PC-3 (cell line): ENCODE measurements around the gene URB2. TPM values are rescaled to one million over a fixed set of nuclear protein-coding genes. Genes with fewer than 3 reads are reported as not detected.

ENCODE experiments used
- ATAC-seq: fragments of 200-7000 bp; cut with Tn5 transposase; 2 replicates; pipeline ENCODE4 v1.9.1; 2020; ENCODE audit warnings: mild to moderate bottlenecking, moderate library complexity
- BruUV-seq: library from RNA; stranded (reverse); fragments of 400-500 nt; replicated peaks from 2 replicates; lab custom pipeline; 2021; lab: Mats Ljungman, UMichigan
- CTCF ChIA-PET: fragments of 300-600 bp; sonication (Branson Sonifier 250); formaldehyde crosslinking; loops from one replicate; lab custom pipeline; 2022; ENCODE audit warnings: antibody characterized with exemption; lab: Charles Lee
- POLR2A ChIA-PET: fragments of 300-600 bp; sonication (Branson Sonifier 250); formaldehyde crosslinking; loops from one replicate; lab custom pipeline; 2022; ENCODE audit warnings: antibody characterized with exemption; ENCODE audit not compliant: unreplicated experiment; lab: Charles Lee
- DNase-seq: peaks from one replicate; pipeline ENCODE4 v3.0.0-alpha.2; 2015
- H2AFZ ChIP-seq: fragments of 300-600 bp; sonication (generic); 2 replicates; pipeline ENCODE4 v1.6.0; 2016; ENCODE audit warnings: antibody characterized with exemption, low read length
- H3F3A ChIP-seq: fragments of 300-600 bp; sonication (generic); one replicate; pipeline ENCODE4 v1.6.0; 2017; ENCODE audit warnings: antibody characterized with exemption, low read length, control low read depth, mild to moderate bottlenecking; ENCODE audit not compliant: unreplicated experiment
- H3K27ac ChIP-seq: fragments of 300-600 bp; sonication (generic); 2 replicates; pipeline ENCODE4 v1.5.1; 2016; ENCODE audit warnings: mild to moderate bottlenecking, low read length
- H3K27me3 ChIP-seq: fragments of 300-600 bp; sonication (generic); 2 replicates; pipeline ENCODE4 v1.6.1; 2016; ENCODE audit warnings: low read length, mixed read lengths
- H3K36me3 ChIP-seq: fragments of 300-600 bp; sonication (generic); 2 replicates; pipeline ENCODE4 v1.6.1; 2016; ENCODE audit warnings: low read depth, mixed run types, low read length, mixed read lengths
- H3K4me1 ChIP-seq: fragments of 300-600 bp; sonication (generic); 2 replicates; pipeline ENCODE4 v1.5.1; 2016; ENCODE audit warnings: low read length; ENCODE audit not compliant: insufficient read depth
- H3K4me2 ChIP-seq: fragments of 300-600 bp; sonication (generic); 2 replicates; pipeline ENCODE4 v1.6.0; 2016; ENCODE audit warnings: low read length
- H3K4me3 ChIP-seq: fragments of 300-600 bp; sonication (generic); 2 replicates; pipeline ENCODE4 v1.5.1; 2016; ENCODE audit warnings: mild to moderate bottlenecking, low read length, mixed read lengths
- H3K79me2 ChIP-seq: fragments of 300-600 bp; sonication (generic); 2 replicates; pipeline ENCODE4 v1.6.1; 2017; ENCODE audit warnings: low read length, mixed read lengths
- H3K9ac ChIP-seq: fragments of 300-600 bp; sonication (generic); 2 replicates; pipeline ENCODE4 v1.6.0; 2016; ENCODE audit warnings: mild to moderate bottlenecking, low read length
- H3K9me2 ChIP-seq: fragments of 300-600 bp; sonication (generic); replicated peaks from 2 replicates; pipeline ENCODE4 v1.6.1; 2016; ENCODE audit warnings: mixed run types, low read length, mixed read lengths
- H3K9me3 ChIP-seq: fragments of 300-600 bp; sonication (generic); 2 replicates; pipeline ENCODE4 v1.6.1; 2016; ENCODE audit warnings: low read length, mixed read lengths
- H4K20me1 ChIP-seq: fragments of 300-600 bp; sonication (generic); 2 replicates; pipeline ENCODE4 v1.6.1; 2016; ENCODE audit warnings: low read length, mixed read lengths
- EZH2 ChIP-seq: fragments of 300-600 bp; sonication (generic); IDR thresholded peaks from one replicate; pipeline ENCODE4 v1.6.1; 2017; ENCODE audit warnings: antibody characterized with exemption, mild to moderate bottlenecking, low read length; ENCODE audit not compliant: unreplicated experiment
- EZH2phosphoT487 ChIP-seq: fragments of 300-600 bp; sonication (generic); IDR thresholded peaks from 2 replicates; pipeline ENCODE4 v1.6.1; 2018; ENCODE audit warnings: mild to moderate bottlenecking, antibody characterized with exemption, low read length, borderline replicate concordance
- intact Hi-C: fragments of 100-400 bp; cut with micrococcal nuclease; formaldehyde crosslinking; loops from 2 replicates; pipeline ENCODE4 v1.9.0; 2023
- total RNA-seq: library from RNA; depleted of rRNA; stranded (reverse); fragments of >200 nt; gene quantifications from 2 replicates; pipeline ENCODE4 v1.2.3, GENCODE V29; 2014
- TF ChIP-seq, protein P1 (sequence below): fragments of 300-600 bp; sonication (generic); conservative IDR thresholded peaks from 2 replicates; pipeline ENCODE4 v1.5.1; 2017; ENCODE audit warnings: antibody characterized with exemption, low read depth, mild to moderate bottlenecking, low read length

The URB2 gene
- total RNA-seq, 1 experiment from 2014 or later, result 26.2 TPM

DNA sequence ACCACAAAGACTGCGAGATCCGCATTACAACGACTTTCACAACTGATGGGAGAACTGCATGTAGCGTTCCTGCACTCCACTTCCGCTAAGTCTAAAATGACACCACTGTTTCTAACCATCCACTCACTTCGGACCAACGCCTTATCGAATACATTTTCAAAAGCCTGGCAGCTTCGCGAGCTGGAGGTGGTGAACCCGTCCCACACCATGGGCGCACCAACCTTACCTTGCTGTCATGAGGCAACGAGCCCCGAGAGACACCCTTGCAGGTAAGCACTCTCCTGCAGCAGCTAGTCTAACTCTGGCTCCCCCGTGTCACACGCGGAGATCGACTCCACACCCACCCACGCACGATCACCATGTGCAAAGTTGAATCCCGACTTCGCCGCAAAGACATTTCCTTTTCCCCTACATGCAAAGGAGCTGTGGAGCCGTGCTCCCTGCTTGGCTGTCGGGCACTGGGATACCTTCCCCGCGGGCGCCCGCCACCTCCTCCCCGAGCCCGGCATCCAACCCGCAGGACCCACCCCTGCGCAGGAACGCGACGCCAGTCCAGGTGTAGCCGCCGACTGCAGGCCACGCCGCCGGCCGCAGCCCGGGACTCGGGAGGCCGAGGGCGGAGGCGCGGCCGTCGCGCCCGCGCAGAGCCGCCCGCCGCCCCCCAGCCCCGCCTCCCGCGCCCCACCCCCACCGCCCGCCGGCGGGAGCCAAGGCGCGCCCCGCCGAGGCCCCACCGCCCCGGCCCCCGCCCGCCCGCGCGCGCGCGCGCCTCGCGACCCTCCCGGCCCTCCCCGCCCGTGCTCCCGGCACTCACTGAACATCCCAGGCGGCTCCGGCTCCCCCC lies 754 bp upstream of the URB2 start:
- POLR2A ChIA-PET, result interaction anchor here (0.9 kb wide), 1 partner anchor 66 kb away, joined by 3 read pairs; the partner anchor contains the start of gene ABCB10

DNA sequence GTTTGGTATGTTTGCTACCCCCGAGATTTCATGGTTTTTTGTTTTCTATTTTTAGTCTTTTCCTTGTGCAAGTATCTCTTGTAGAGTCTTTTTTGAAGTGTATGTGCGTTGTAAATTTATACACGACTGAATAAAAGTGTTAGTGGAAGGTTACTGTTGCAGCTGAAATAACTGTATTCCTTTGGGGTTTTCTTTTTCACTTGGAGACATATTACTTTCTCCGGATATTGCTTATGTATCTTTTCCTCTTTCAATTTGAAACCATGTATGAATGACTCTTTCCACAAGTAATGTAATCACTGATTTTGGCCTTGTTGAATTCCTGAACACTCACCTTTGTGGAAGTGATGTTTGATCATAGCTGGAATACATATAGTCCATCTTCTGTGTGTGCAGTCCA lies 956 bp downstream of the URB2 start:
- Histone ChIP-seq H3K9ac (peak overlapping the region; percentile 97), H3K27ac (no peak overlapping the region)
- BruUV-seq, result TSS peak; percentile 52

More for the DNA sequence above, 754 bp upstream of the URB2 start:
- H3K79me2 ChIP-seq, result peaks cover 92% of the 10 kb centered on the region
- H3K9me3 ChIP-seq, result no peaks in the 10 kb centered on the region
- peak overlapping the region; percentile 97 for H3K9ac ChIP-seq
- TF ChIP-seq, protein P1, sequence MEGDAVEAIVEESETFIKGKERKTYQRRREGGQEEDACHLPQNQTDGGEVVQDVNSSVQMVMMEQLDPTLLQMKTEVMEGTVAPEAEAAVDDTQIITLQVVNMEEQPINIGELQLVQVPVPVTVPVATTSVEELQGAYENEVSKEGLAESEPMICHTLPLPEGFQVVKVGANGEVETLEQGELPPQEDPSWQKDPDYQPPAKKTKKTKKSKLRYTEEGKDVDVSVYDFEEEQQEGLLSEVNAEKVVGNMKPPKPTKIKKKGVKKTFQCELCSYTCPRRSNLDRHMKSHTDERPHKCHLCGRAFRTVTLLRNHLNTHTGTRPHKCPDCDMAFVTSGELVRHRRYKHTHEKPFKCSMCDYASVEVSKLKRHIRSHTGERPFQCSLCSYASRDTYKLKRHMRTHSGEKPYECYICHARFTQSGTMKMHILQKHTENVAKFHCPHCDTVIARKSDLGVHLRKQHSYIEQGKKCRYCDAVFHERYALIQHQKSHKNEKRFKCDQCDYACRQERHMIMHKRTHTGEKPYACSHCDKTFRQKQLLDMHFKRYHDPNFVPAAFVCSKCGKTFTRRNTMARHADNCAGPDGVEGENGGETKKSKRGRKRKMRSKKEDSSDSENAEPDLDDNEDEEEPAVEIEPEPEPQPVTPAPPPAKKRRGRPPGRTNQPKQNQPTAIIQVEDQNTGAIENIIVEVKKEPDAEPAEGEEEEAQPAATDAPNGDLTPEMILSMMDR, result no peak
- TF ChIP-seq EZH2, result no peak
- H3K9me2 ChIP-seq, result no peaks in the 10 kb centered on the region
- H3K4me2 ChIP-seq, result peak overlapping the region; percentile 90
- peak overlapping the region; percentile 70 for H2AFZ ChIP-seq
- H3K27ac ChIP-seq, result peak overlapping the region; percentile 30
- H3F3A ChIP-seq, result no peaks in the 10 kb centered on the region
- DNase-seq (peak; percentile 70), ATAC-seq (peak; percentile 65)
- H3K36me3 ChIP-seq, result no peaks in the 10 kb centered on the region; the same call in 1 of the 2 replicates
- CTCF ChIA-PET, result interaction anchor here (1.1 kb wide), 1 partner anchor 67 kb away, joined by 4 read pairs; the partner anchor contains the start of gene ABCB10
- peaks cover 26% of the 10 kb centered on the region for H3K4me1 ChIP-seq
- peaks cover 59% of the 10 kb centered on the region for H4K20me1 ChIP-seq
- peak overlapping the region; percentile 99 for H3K4me3 ChIP-seq
- BruUV-seq, result TSS peak; percentile 46
- intact Hi-C loops, result no loop called here
- H3K27me3 ChIP-seq, result no peaks in the 10 kb centered on the region

More for the DNA sequence above, 956 bp downstream of the URB2 start:
- Histone ChIP-seq H3K4me2 (peak overlapping the region; percentile 84), H3K9me3 (no peaks in the 10 kb centered on the region), H4K20me1 (peaks cover 59% of the 10 kb centered on the region), H3K9me2 (no peaks in the 10 kb centered on the region), H2AFZ (peak overlapping the region; percentile 96; the same call in 1 of the 2 replicates), H3F3A (no peaks in the 10 kb centered on the region), H3K36me3 (peaks cover 1% of the 10 kb centered on the region; the same call in 1 of the 2 replicates), H3K4me1 (peaks cover 26% of the 10 kb centered on the region), H3K79me2 (peaks cover 92% of the 10 kb centered on the region), H3K4me3 (peak overlapping the region; percentile 99), H3K27me3 (no peaks in the 10 kb centered on the region)
- intact Hi-C loops, result no loop called here
- TF ChIP-seq EZH2 (no peak), EZH2phosphoT487 (no peak)
- TF ChIP-seq, protein P1, result no peak
- ChIA-PET CTCF (interaction anchor here (0.6 kb wide), 1 partner anchor 68 kb away, joined by 3 read pairs; the partner anchor contains the start of gene ABCB10), POLR2A (no interaction called here)
- no peak for ATAC-seq
- no peak for DNase-seq
